ENCODE measurements around the gene RDH5. TPM values are rescaled to one million over a fixed set of nuclear protein-coding genes. Genes with fewer than 3 reads are reported as not detected.
"Not testable (repeated sequence)": the region's sequence is repeated elsewhere in the genome, so short reads cannot be mapped to it uniquely, and the experiment has no call there.

RDH5 gene
- total RNA-seq, 1 donor from 2014 or later, result 6.7 TPM

DNA sequence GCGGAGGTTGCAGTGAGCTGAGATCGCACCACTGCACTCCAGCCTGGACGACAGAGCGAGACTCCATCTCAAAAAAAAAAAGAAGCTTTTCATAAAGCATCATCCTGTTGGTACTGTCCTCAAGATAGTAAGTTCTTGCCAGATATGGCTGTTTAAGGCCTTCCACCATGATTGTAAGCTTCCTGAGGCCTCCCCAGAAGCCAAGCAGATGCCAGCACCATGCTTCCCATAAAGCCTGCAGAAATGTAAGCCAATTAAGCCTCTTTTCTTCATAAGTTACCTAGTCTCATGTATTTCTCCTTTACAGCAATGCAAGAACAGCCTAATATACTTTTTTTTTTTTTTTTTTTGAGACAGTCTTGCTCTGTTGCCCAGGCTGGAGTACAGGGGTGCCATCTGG lies 38.4 kb downstream of the RDH5 start:
- H3K27me3 Mint-ChIP-seq (ENCODE audit: insufficient read depth); H3K9me3 Mint-ChIP-seq; DNase-seq (ENCODE audit: low spot score); H3K27ac Mint-ChIP-seq; H3K4me3 Mint-ChIP-seq; intact Hi-C loops (cut with micrococcal nuclease): not testable (repeated sequence)
- Mint-ChIP-seq H3K4me1 (ENCODE audit: low read depth) (peaks cover 11% of the 10 kb centered on the region), H3K36me3 (ENCODE audit: low read depth) (peaks cover 56% of the 10 kb centered on the region)

DNA sequence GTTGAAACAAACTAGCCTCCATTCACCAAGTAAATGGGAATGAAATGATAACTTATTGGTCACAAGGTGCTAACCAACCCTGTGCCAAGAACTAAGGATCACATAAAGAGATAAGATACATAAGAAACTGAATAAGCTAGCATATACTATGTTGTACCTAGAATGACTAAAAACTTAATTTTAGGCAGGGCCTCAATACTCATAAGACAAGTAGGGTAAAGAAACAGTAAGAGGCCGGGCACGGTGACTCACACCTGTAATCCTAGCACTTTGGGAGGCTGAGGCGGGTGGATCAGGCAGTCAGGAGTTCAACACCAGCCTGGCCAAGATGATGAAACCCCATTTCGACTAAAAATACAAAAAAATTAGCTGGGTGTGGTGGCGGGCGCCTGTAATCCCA lies 40.5 kb downstream of the RDH5 start:
- Mint-ChIP-seq H3K4me3 (no peak overlapping the region), H3K4me1 (ENCODE audit: low read depth) (peaks cover 11% of the 10 kb centered on the region), H3K36me3 (ENCODE audit: low read depth) (peaks cover 43% of the 10 kb centered on the region), H3K9me3 (no peaks in the 10 kb centered on the region), H3K27ac (peak overlapping the region; percentile 69), H3K27me3 (ENCODE audit: insufficient read depth) (no peaks in the 10 kb centered on the region)
- no peak for DNase-seq (ENCODE audit: low spot score)
- intact Hi-C loops (cut with micrococcal nuclease), result loop anchor here (2.0 kb wide), 1 partner anchor 14 kb away; no protein-coding TSS in a partner anchor

DNA sequence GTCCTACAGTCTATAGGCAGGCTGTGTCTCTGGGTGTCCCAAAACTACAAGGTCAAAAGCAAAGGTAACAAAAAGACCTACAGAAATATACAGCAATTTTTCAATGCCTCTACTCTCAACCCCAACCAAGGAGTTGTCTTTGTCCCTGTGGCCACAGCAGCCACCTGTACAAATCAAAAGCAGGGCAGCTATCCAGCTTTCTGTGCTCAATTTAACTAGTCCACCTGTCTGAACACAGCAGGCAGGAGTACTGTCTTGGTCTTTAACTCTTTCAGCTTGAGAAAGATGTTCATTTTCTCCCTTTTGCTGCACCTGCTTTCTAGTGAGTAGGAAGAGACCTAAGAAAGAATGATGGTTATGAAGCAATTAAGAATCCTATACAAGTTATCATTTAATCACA lies 42.5 kb downstream of the RDH5 start:
- Mint-ChIP-seq H3K4me3 (no peak overlapping the region), H3K27me3 (ENCODE audit: insufficient read depth) (no peaks in the 10 kb centered on the region), H3K36me3 (ENCODE audit: low read depth) (peaks cover 31% of the 10 kb centered on the region), H3K27ac (no peak overlapping the region), H3K9me3 (no peaks in the 10 kb centered on the region), H3K4me1 (ENCODE audit: low read depth) (peaks cover 5% of the 10 kb centered on the region)
- no peak for DNase-seq (ENCODE audit: low spot score)
- intact Hi-C loops (cut with micrococcal nuclease), result no loop called here

DNA sequence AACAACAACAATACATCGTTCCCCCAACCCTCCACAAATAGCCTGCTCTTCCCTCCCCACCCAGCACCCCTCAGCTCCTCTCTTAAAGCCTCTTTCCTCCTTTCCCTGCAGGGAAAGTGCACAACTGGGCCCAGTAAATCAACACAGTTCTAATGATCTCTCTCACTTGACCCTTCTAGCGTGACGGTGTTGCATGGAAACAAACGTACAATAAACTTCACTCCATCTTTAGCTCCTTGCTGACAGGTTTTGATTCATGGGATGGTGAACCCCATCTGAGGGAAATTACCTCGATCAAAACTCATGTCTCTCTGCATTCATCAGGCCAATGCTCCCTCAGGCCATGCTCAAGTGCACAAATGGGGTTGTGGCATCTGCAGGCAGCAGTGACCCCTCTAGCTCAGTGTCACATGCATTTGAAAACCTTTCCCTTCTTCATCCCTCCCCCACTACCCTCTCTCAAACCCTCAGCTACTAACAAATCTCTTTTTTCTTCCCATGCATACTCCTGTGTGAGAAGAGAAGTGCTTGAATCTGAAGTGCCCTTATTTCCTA lies 45.6 kb downstream of the RDH5 start:
- no peaks in the 10 kb centered on the region for H3K9me3 Mint-ChIP-seq
- no peak overlapping the region for H3K4me3 Mint-ChIP-seq
- no peak for DNase-seq (ENCODE audit: low spot score)
- H3K27ac Mint-ChIP-seq, result no peak overlapping the region
- H3K36me3 Mint-ChIP-seq (ENCODE audit: low read depth), result peaks cover 15% of the 10 kb centered on the region
- no peaks in the 10 kb centered on the region for H3K4me1 Mint-ChIP-seq (ENCODE audit: low read depth)
- intact Hi-C loops (cut with micrococcal nuclease), result no loop called here
- H3K27me3 Mint-ChIP-seq (ENCODE audit: insufficient read depth), result no peaks in the 10 kb centered on the region

DNA sequence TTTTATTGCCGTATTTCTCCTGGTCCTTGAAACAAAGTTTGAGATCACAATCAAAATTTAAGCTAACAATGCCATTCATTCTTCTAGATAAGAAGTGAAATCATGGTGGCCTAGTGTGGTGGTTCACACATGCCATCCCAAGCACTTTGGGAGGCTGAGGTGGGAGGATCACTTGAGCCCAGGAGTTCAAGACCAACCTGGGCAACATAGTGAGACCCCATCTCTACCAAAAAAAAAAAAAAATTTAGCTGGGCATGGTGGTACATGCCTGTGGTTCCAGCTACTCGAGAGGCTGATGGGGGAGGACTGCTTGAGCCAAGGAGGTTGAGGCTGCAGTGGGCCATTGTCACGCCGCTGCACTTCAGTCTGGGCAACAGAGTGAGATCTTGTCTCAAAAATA lies 47.0 kb downstream of the RDH5 start:
- no peaks in the 10 kb centered on the region for H3K27me3 Mint-ChIP-seq (ENCODE audit: insufficient read depth)
- DNase-seq (ENCODE audit: low spot score), result no peak
- intact Hi-C loops (cut with micrococcal nuclease), result no loop called here
- H3K36me3 Mint-ChIP-seq (ENCODE audit: low read depth), result peaks cover 19% of the 10 kb centered on the region
- H3K9me3 Mint-ChIP-seq, result no peaks in the 10 kb centered on the region
- no peak overlapping the region for H3K27ac Mint-ChIP-seq
- H3K4me1 Mint-ChIP-seq (ENCODE audit: low read depth), result peaks cover 2% of the 10 kb centered on the region
- H3K4me3 Mint-ChIP-seq, result no peak overlapping the region

DNA sequence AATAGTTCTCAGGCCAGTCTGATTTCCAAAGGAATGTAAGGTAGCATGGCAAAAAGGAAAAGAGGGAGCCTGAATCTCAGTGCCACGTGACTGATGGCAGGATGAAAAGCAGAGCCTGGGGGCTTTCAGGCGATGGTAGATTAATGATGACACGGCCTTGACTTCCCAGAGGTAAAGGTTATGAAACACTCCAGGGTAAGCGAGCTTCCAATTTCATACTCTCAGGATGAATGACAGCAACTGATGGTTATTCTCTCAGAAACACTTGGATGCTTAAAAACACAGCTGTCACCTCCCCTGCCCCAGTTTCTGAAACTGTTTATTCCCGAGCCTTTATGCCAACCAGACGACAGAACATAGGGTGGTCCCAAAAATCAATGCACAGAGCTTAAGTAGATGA lies 51.5 kb downstream of the RDH5 start:
- no peak overlapping the region for H3K27ac Mint-ChIP-seq
- intact Hi-C loops (cut with micrococcal nuclease), result no loop called here
- H3K36me3 Mint-ChIP-seq (ENCODE audit: low read depth), result peaks cover 29% of the 10 kb centered on the region
- no peaks in the 10 kb centered on the region for H3K9me3 Mint-ChIP-seq
- H3K4me3 Mint-ChIP-seq, result no peak overlapping the region
- DNase-seq (ENCODE audit: low spot score), result no peak
- H3K4me1 Mint-ChIP-seq (ENCODE audit: low read depth), result peaks cover 5% of the 10 kb centered on the region
- H3K27me3 Mint-ChIP-seq (ENCODE audit: insufficient read depth), result no peaks in the 10 kb centered on the region

Other genes with a start within 250 kb of the RDH5 start
- gene OR6C68, start 228.0 kb upstream of the RDH5 start, total RNA-seq, result not detected in 2 replicates
- gene OR6C4, start 170.8 kb upstream of the RDH5 start, total RNA-seq, result not detected in 2 replicates
- not detected in 2 replicates for gene OR2AP1, start 147.9 kb upstream of the RDH5 start, total RNA-seq
- not detected in 2 replicates for gene OR10P1, start 83.5 kb upstream of the RDH5 start, total RNA-seq
- gene ITGA7, start 12.5 kb upstream of the RDH5 start, total RNA-seq, result 0.88 and 1.1 TPM in 2 replicates
- gene BLOC1S1, start 4.3 kb upstream of the RDH5 start, total RNA-seq, result 62.5 and 64.8 TPM in 2 replicates
- gene CD63, start 8.6 kb downstream of the RDH5 start, total RNA-seq, result 183 and 198 TPM in 2 replicates
- 14.2 and 15.2 TPM in 2 replicates for gene GDF11, start 22.7 kb downstream of the RDH5 start, total RNA-seq
- 70.7 and 75.1 TPM in 2 replicates for gene SARNP, start 97.3 kb downstream of the RDH5 start, total RNA-seq
- gene ORMDL2, start 97.6 kb downstream of the RDH5 start, total RNA-seq, result 58.9 and 61.2 TPM in 2 replicates
- gene DNAJC14, start 109.2 kb downstream of the RDH5 start, total RNA-seq, result 43.5 and 45.0 TPM in 2 replicates
- not detected in 2 replicates for gene MMP19, start 122.5 kb downstream of the RDH5 start, total RNA-seq
- 38.8 and 40.5 TPM in 2 replicates for gene PYM1, start 207.5 kb downstream of the RDH5 start, total RNA-seq
- gene DGKA, start 210.8 kb downstream of the RDH5 start, total RNA-seq, result 352 and 379 TPM in 2 replicates
- 0.29 TPM in 1 of 2 replicates, not detected in the other for gene PMEL, start 245.6 kb downstream of the RDH5 start, total RNA-seq
- 93.5 and 109 TPM in 2 replicates for gene CDK2, start 246.4 kb downstream of the RDH5 start, total RNA-seq

Data from activated T-helper 1 cell treated with anti-CD3 and anti-CD28 coated beads, Interleukin-12 subunit alpha, Interleukin-12 subunit beta, Interleukin-2, Interleukin-4 antibody, amounts not matched to agents 30 ng/mL and 10 ng/mL and 1 ng/mL, durations not matched to agents 14 hours and 24 hours and 36 hours (primary cell).